Muscle of leg (tissue), 11 donors: ENCODE measurements around the gene WDR70. TPM values are rescaled to one million over a fixed set of nuclear protein-coding genes. Genes with fewer than 3 reads are reported as not detected.
"Not testable (repeated sequence)": the region's sequence is repeated elsewhere in the genome, so short reads cannot be mapped to it uniquely, and the experiment has no call there.

Experiments
- DNase-seq: peaks from one replicate; pipeline ENCODE4 v3.0.0; 2013
- H3K27ac ChIP-seq: one replicate; pipeline ENCODE4 v1.5.1; 2013; ENCODE audit warnings: mild to moderate bottlenecking, low read length, control low read depth
- H3K27me3 ChIP-seq: one replicate; pipeline ENCODE4 v1.6.1; 2013; ENCODE audit warnings: low read length; ENCODE audit not compliant: control insufficient read depth, insufficient read depth
- H3K36me3 ChIP-seq: one replicate; pipeline ENCODE4 v1.6.1; 2013; ENCODE audit warnings: low read length; ENCODE audit not compliant: control insufficient read depth, insufficient read depth
- H3K4me1 ChIP-seq: one replicate; pipeline ENCODE4 v1.6.1; 2013; ENCODE audit warnings: low read length; ENCODE audit not compliant: control insufficient read depth, insufficient read depth
- H3K4me3 ChIP-seq: one replicate; pipeline ENCODE4 v1.5.1; 2013; ENCODE audit warnings: low read length, control low read depth
- H3K9me3 ChIP-seq: replicated peaks from 2 replicates; pipeline ENCODE4 v1.6.1; 2013; ENCODE audit warnings: low read depth, low read length; ENCODE audit not compliant: control insufficient read depth
- WGBS: methylation state at CpG from one replicate; pipeline ENCODE4 v1.1.5; 2013; ENCODE audit warnings: missing lambda C conversion rate; ENCODE audit not compliant: insufficient coverage; 5-methylcytosine and 5-hydroxymethylcytosine counted together
- polyA plus RNA-seq, 8 donors: library from polyadenylated mRNA; unstranded; fragments of 120-200 nt; gene quantifications; one replicate each; pipeline versions ENCODE4 v1.2.1 to v1.2.3, GENCODE V29; 2013; ENCODE audit warnings: inconsistent platforms in 1 of 8, low replicate concordance in 1 of 8; ENCODE audit not compliant: insufficient read length in 8 of 8, insufficient read depth in 1 of 8
- total RNA-seq: library from RNA; stranded (reverse); fragments of 120-200 nt; gene quantifications from one replicate; pipeline ENCODE4 v1.2.4, GENCODE V29; 2013

The WDR70 gene
- total and polyA plus RNA-seq, 9 donors, result 24.3 to 44.2 (median 27.4) TPM

DNA sequence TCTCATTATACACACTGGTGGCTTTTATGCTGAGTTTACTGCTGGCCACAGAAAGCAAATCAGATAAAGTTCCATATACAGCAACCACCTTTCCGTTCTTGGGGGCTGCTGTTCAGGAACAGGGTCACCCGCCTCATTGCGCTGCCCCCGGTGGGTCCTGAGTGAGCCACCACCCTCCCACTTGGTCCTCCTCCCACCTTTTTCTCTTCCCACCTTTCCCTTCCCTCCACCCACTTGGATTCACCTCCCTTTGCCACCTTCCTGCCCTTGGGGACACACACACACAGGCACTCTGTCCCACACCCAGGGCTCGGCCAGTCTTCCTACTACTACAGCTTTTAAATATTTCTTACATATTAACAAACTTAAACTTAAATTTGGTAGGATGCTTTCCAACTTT lies 127.6 kb downstream of the WDR70 start:
- H3K36me3 ChIP-seq, result no peaks in the 10 kb centered on the region
- H3K4me3 ChIP-seq, result no peak overlapping the region
- DNase-seq, result no peak
- no peaks in the 10 kb centered on the region for H3K27me3 ChIP-seq
- no peak overlapping the region for H3K27ac ChIP-seq
- H3K9me3 ChIP-seq, result peaks cover 3% of the 10 kb centered on the region
- no peaks in the 10 kb centered on the region for H3K4me1 ChIP-seq
- WGBS, result 83% methylated on average over 4 of the region's 5 CpGs

- H3K9me3 ChIP-seq, result no peaks in the 10 kb centered on the region
- no CpG with 5 or more reads among the region's 1 CpG for WGBS
- H3K27ac ChIP-seq, result no peak overlapping the region
- no peaks in the 10 kb centered on the region for H3K36me3 ChIP-seq
- H3K4me1 ChIP-seq, result no peaks in the 10 kb centered on the region
- H3K27me3 ChIP-seq, result no peaks in the 10 kb centered on the region
- DNase-seq, result no peak
- no peak overlapping the region for H3K4me3 ChIP-seq
Observed at GRCh38 chr5:37511646-37512045, 132.5 kb downstream of the WDR70 start.

- Histone ChIP-seq H3K4me3 (no peak overlapping the region), H3K9me3 (no peaks in the 10 kb centered on the region), H3K27ac (no peak overlapping the region), H3K27me3 (no peaks in the 10 kb centered on the region), H3K36me3 (no peaks in the 10 kb centered on the region), H3K4me1 (no peaks in the 10 kb centered on the region)
- WGBS, result 86% methylated on average over 1 of the region's 1 CpG
- no peak for DNase-seq
Observed at GRCh38 chr5:37514946-37515345, 135.8 kb downstream of the WDR70 start.

GRCh38 chr5:37517686-37518085 lies 138.6 kb downstream of the WDR70 start:
- H3K36me3 ChIP-seq, result no peaks in the 10 kb centered on the region
- H3K27ac ChIP-seq, result no peak overlapping the region
- peaks cover 2% of the 10 kb centered on the region for H3K9me3 ChIP-seq
- DNase-seq, result no peak
- no peaks in the 10 kb centered on the region for H3K27me3 ChIP-seq
- H3K4me3 ChIP-seq, result no peak overlapping the region
- WGBS, result no CpG with 5 or more reads among the region's 3 CpGs
- H3K4me1 ChIP-seq, result no peaks in the 10 kb centered on the region

DNA sequence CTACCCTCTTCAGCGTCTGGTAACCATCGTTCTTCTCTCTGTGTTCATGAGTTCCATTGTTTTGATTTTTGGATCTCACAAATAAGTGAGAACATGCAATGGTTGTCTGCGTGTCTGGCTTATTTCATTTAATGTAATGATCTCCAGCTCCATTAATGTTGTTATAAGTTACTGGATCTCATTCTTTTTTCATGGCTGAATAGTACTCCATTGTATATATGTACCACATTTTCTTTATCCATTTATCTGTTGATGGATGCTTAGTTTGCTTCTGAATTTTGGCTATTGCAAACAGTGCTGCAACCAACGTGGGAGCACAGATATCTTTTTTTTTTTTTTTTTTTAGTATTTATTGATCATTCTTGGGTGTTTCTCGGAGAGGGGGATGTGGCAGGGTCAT lies 139.2 kb downstream of the WDR70 start:
- not testable (repeated sequence) for H3K36me3 ChIP-seq, DNase-seq, H3K4me3 ChIP-seq, H3K27me3 ChIP-seq, H3K4me1 ChIP-seq, H3K9me3 ChIP-seq, H3K27ac ChIP-seq
- no CpG with 5 or more reads among the region's 5 CpGs for WGBS

DNA sequence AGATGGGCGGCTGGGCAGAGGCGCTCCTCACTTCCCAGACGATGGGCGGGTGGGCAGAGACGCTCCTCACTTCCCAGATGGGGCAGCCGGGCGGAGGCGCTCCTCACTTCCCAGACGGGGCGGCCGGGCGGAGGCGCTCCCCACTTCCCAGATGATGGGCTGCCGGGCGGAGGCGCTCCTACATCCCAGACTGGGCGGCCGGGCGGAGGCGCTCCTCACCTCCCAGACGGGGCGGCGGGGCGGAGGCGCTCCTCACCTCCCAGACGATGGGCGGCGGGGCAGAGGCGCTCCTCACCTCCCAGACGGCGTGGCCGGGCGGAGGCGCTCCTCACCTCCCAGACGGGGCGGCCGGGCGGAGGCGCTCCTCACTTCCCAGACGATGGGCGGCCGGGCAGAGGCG lies 140.2 kb downstream of the WDR70 start:
- H3K27me3 ChIP-seq, result no peaks in the 10 kb centered on the region
- H3K4me3 ChIP-seq, result no peak overlapping the region
- no peaks in the 10 kb centered on the region for H3K4me1 ChIP-seq
- H3K27ac ChIP-seq, result no peak overlapping the region
- peaks cover 4% of the 10 kb centered on the region for H3K9me3 ChIP-seq
- no peak for DNase-seq
- WGBS, result 96% methylated on average over 41 of the region's 43 CpGs
- no peaks in the 10 kb centered on the region for H3K36me3 ChIP-seq

DNA sequence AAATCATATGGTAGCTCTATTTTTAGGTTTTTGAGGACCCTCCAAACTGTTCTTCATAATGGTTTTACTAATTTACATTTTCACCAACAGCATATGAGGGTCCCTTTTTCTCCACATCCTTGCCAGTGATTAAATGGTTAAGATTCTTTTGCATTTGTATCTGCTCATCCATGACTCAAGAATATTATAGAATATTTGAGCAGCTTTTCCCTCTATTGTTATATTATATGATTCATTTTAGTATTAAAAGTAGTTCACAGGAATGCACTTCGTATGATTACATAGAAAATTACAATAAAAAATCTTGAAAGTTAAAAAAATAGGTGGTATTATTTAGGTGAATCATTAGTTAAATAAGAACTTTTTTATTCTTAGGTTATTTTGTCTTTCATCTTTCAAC lies 140.7 kb downstream of the WDR70 start:
- Histone ChIP-seq H3K27me3 (no peaks in the 10 kb centered on the region), H3K9me3 (peaks cover 4% of the 10 kb centered on the region)

GRCh38 chr5:37520811-37521210 lies 141.7 kb downstream of the WDR70 start:
- peaks cover 4% of the 10 kb centered on the region for H3K9me3 ChIP-seq
- no peak overlapping the region for H3K4me3 ChIP-seq
- no CpG with 5 or more reads among the region's 1 CpG for WGBS
- H3K4me1 ChIP-seq, result no peaks in the 10 kb centered on the region
- H3K36me3 ChIP-seq, result no peaks in the 10 kb centered on the region
- no peak overlapping the region for H3K27ac ChIP-seq
- no peak for DNase-seq
- H3K27me3 ChIP-seq, result no peaks in the 10 kb centered on the region

More for the DNA sequence above, 140.7 kb downstream of the WDR70 start:
- no peak for DNase-seq
- WGBS, result no CpG with 5 or more reads among the region's 1 CpG
- H3K4me1 ChIP-seq, result no peaks in the 10 kb centered on the region
- H3K36me3 ChIP-seq, result no peaks in the 10 kb centered on the region
- no peak overlapping the region for H3K27ac ChIP-seq
- H3K4me3 ChIP-seq, result no peak overlapping the region

- peaks cover 10% of the 10 kb centered on the region for H3K36me3 ChIP-seq
- no peak overlapping the region for H3K4me3 ChIP-seq
- H3K27ac ChIP-seq, result no peak overlapping the region
- no peaks in the 10 kb centered on the region for H3K4me1 ChIP-seq
- H3K27me3 ChIP-seq, result no peaks in the 10 kb centered on the region
- WGBS, result over 99% methylated on average over 10 of the region's 13 CpGs
- no peak for DNase-seq
- peaks cover 10% of the 10 kb centered on the region for H3K9me3 ChIP-seq
Observed at GRCh38 chr5:37532976-37533740, 154.0 kb downstream of the WDR70 start.

- WGBS, result 95% methylated on average over 4 of the region's 6 CpGs
- H3K9me3 ChIP-seq, result peaks cover 10% of the 10 kb centered on the region
- DNase-seq, result no peak
- H3K4me1 ChIP-seq, result no peaks in the 10 kb centered on the region
- H3K36me3 ChIP-seq, result peaks cover 10% of the 10 kb centered on the region
- no peaks in the 10 kb centered on the region for H3K27me3 ChIP-seq
- H3K4me3 ChIP-seq, result no peak overlapping the region
- H3K27ac ChIP-seq, result no peak overlapping the region
Observed at GRCh38 chr5:37533851-37534250, 154.7 kb downstream of the WDR70 start.

DNA sequence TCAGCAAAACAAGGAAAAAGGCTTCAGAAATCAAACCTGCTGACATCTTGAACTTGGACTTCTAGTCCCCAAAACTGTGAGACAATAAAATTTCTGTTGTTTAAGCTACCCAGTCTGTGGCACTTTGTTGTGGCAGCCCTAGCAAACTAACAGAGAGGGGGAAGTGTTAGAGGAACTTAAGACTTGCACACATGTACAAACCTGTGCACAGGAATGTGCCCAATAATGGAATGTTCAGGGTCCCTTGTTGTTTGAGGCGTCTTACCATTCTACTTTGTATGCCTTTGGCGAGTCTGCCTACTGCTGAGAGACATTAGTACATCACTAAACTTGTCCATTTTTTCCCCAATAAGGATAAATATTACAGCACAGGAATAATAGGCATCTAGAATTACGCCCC lies 160.3 kb downstream of the WDR70 start:
- 83% methylated on average over 2 of the region's 3 CpGs for WGBS
- Histone ChIP-seq H3K27me3 (no peaks in the 10 kb centered on the region), H3K36me3 (no peaks in the 10 kb centered on the region), H3K4me3 (no peak overlapping the region), H3K4me1 (no peaks in the 10 kb centered on the region), H3K27ac (no peak overlapping the region), H3K9me3 (no peaks in the 10 kb centered on the region)
- DNase-seq, result no peak
